ENCODE results near the gene MAPK11. TPM values are rescaled to one million over a fixed set of nuclear protein-coding genes. Genes with fewer than 3 reads are reported as not detected.

The MAPK11 gene
- total RNA-seq = 1 to 10 TPM; 1.6 to 6.4 (median 2.7) TPM

GRCh38 chr22:50269970-50270665 lies at the start of gene MAPK11:
MAPK11 (minus strand) TSS chr22:50270380; CDS start chr22:50270292, 88 bp downstream.
- H3K36me3 ChIP-seq = peaks cover 0 to 1% (median 0%) of the 10 kb centered on the region in 4 donors
- H3K4me1 ChIP-seq = peaks cover 23 to 54% (median 49%) of the 10 kb centered on the region in 4 donors
- TF ChIP-seq, protein P1, sequence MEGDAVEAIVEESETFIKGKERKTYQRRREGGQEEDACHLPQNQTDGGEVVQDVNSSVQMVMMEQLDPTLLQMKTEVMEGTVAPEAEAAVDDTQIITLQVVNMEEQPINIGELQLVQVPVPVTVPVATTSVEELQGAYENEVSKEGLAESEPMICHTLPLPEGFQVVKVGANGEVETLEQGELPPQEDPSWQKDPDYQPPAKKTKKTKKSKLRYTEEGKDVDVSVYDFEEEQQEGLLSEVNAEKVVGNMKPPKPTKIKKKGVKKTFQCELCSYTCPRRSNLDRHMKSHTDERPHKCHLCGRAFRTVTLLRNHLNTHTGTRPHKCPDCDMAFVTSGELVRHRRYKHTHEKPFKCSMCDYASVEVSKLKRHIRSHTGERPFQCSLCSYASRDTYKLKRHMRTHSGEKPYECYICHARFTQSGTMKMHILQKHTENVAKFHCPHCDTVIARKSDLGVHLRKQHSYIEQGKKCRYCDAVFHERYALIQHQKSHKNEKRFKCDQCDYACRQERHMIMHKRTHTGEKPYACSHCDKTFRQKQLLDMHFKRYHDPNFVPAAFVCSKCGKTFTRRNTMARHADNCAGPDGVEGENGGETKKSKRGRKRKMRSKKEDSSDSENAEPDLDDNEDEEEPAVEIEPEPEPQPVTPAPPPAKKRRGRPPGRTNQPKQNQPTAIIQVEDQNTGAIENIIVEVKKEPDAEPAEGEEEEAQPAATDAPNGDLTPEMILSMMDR (IDR thresholded peaks at IDR 0.05) = no peak
- TF ChIP-seq EP300 (IDR thresholded peaks at IDR 0.05; ENCODE audit: low read depth) (no peak), POLR2A (IDR thresholded peaks at IDR 0.05) (no peak), POLR2AphosphoS5 (IDR thresholded peaks at IDR 0.05) (no peak)
- peak within 1 kb of the TSS; percentile 26 to 55 (median 40) for H3K27ac ChIP-seq
- peak; percentile 58 for DNase-seq
- peak within 1 kb of the TSS in 3 of 4 donors; percentile 33 to 59 (median 47) for H3K4me3 ChIP-seq
- peaks cover 51% of the 10 kb centered on the region for H3K27me3 ChIP-seq
- in situ Hi-C loops (cut with MboI; ENCODE audit: low pct_ligation_motif_present in 1 of 4, low pct_unique_long_range_greater_than_20kb in 1 of 4, low sequenced_read_pairs in 3 of 4) (loop anchor here in 2 of 4 donors (10.0 kb wide), 2 partner anchors 65 to 225 kb away; no protein-coding TSS in a partner anchor), intact Hi-C loops (cut with DNase I; ENCODE audit: low total_unique reads) (no loop called here)
- no peaks in the 10 kb centered on the region for H3K9me3 ChIP-seq
- WGBS, 2 donors (ENCODE audit: low coverage in 1 of 2) = 0% methylated on average over 54 of the region's 92 CpGs; no CpG with 5 or more reads in 1 of the 2 donors

- Histone ChIP-seq H3K4me1 (peaks cover 0 to 6% (median 4%) of the 10 kb centered on the region in 4 donors), H3K27me3 (no peaks in the 10 kb centered on the region), H3K9me3 (no peaks in the 10 kb centered on the region), H3K36me3 (no peaks in the 10 kb centered on the region), H3K4me3 (no peak overlapping the region), H3K27ac (no peak overlapping the region)
- WGBS, 2 donors (ENCODE audit: low coverage in 1 of 2) = 95% methylated on average over 14 of the region's 15 CpGs; no CpG with 5 or more reads in 1 of the 2 donors
- TF ChIP-seq EP300 (IDR thresholded peaks at IDR 0.05; ENCODE audit: low read depth) (no peak), POLR2A (IDR thresholded peaks at IDR 0.05) (no peak), POLR2AphosphoS5 (IDR thresholded peaks at IDR 0.05) (no peak)
- TF ChIP-seq, protein P1 (IDR thresholded peaks at IDR 0.05) = no peak
- DNase-seq = no peak
- in situ Hi-C loops (cut with MboI; ENCODE audit: low pct_ligation_motif_present in 1 of 4, low pct_unique_long_range_greater_than_20kb in 1 of 4, low sequenced_read_pairs in 3 of 4) = no loop called here
- intact Hi-C loops (cut with DNase I; ENCODE audit: low total_unique reads) = no loop called here
These were observed 49.3 kb upstream of the MAPK11 start for GRCh38 chr22:50319503-50319951.

GRCh38 chr22:50318698-50319411 lies 48.7 kb upstream of the MAPK11 start:
- no peaks in the 10 kb centered on the region for H3K27me3 ChIP-seq

More at GRCh38 chr22:50318698-50319411, 48.7 kb upstream of the MAPK11 start:
- H3K27ac ChIP-seq = no peak overlapping the region
- H3K9me3 ChIP-seq = no peaks in the 10 kb centered on the region
- 67 to 80% methylated on average over 3 to 19 of the region's 21 CpGs for WGBS, 2 donors (ENCODE audit: low coverage in 1 of 2)
- no peak for DNase-seq
- TF ChIP-seq, protein P1 (IDR thresholded peaks at IDR 0.05) = no peak
- TF ChIP-seq EP300 (IDR thresholded peaks at IDR 0.05; ENCODE audit: low read depth) (no peak), POLR2AphosphoS5 (IDR thresholded peaks at IDR 0.05) (no peak), POLR2A (IDR thresholded peaks at IDR 0.05) (no peak)
- H3K4me1 ChIP-seq = peaks cover 4 to 12% (median 10%) of the 10 kb centered on the region in 4 donors
- in situ Hi-C loops (cut with MboI; ENCODE audit: low pct_ligation_motif_present in 1 of 4, low pct_unique_long_range_greater_than_20kb in 1 of 4, low sequenced_read_pairs in 3 of 4) = no loop called here
- H3K36me3 ChIP-seq = no peaks in the 10 kb centered on the region
- intact Hi-C loops (cut with DNase I; ENCODE audit: low total_unique reads) = no loop called here
- H3K4me3 ChIP-seq = no peak overlapping the region

Measured in transverse colon (tissue), 4 donors.